Measurements from ENCODE around the gene C16orf96.

DNA sequence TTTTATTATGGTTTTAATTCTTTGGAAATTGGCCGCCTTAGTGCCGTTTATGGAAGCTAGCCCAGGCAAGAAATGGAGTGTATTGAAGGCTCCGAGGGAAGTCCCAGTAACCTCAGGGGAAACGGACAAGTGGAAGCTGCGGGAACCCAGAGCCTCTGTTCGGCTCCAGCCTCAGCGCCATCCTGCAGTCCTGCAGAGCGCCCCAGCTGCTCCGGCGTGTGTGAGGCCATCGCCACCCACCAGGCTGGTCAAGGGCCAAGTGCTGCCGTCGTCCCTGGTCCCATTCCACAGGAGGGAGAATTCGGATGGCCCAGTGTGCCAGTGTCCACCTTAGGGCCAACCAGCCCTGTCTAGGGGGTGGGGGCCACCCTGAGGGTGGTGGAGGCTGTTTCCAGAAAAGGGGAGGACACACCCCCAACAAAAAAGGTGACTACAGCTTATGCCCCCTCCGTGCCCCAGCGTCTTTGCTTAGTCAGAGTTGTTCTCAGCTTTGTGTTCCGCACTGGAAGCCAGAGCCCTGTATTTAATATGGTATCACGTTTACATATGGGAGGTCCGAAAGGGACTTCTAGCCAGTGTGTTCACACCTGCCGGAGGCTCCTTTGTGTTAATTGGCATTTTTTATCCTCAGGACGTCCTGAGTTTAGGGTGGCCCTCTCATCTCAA is 81.5 kb downstream of the C16orf96 start:
- TF ChIP-seq, protein P1, sequence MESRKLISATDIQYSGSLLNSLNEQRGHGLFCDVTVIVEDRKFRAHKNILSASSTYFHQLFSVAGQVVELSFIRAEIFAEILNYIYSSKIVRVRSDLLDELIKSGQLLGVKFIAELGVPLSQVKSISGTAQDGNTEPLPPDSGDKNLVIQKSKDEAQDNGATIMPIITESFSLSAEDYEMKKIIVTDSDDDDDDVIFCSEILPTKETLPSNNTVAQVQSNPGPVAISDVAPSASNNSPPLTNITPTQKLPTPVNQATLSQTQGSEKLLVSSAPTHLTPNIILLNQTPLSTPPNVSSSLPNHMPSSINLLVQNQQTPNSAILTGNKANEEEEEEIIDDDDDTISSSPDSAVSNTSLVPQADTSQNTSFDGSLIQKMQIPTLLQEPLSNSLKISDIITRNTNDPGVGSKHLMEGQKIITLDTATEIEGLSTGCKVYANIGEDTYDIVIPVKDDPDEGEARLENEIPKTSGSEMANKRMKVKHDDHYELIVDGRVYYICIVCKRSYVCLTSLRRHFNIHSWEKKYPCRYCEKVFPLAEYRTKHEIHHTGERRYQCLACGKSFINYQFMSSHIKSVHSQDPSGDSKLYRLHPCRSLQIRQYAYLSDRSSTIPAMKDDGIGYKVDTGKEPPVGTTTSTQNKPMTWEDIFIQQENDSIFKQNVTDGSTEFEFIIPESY (IDR thresholded peaks at IDR 0.05; ENCODE audit: extremely low read depth, insufficient replicate concordance, low read length), result no peak
- TF ChIP-seq POLR2AphosphoS5 (IDR thresholded peaks at IDR 0.05; ENCODE audit: low read depth, low read length) (no peak), EZH2phosphoT487 (IDR thresholded peaks at IDR 0.05; ENCODE audit: borderline replicate concordance) (no peak), EZH2 (IDR thresholded peaks at IDR 0.05) (no peak), RAD21 (IDR thresholded peaks at IDR 0.05; ENCODE audit: low read depth) (no peak), CEBPB (IDR thresholded peaks at IDR 0.05; ENCODE audit: low read depth) (no peak), YY1 (IDR thresholded peaks at IDR 0.05; ENCODE audit: extremely low read depth, insufficient replicate concordance, low read depth, low read length) (no peak), POLR2A (IDR thresholded peaks at IDR 0.05; ENCODE audit: borderline replicate concordance, extremely low read depth, insufficient read depth, insufficient read length) (no peak), CBX3 (IDR thresholded peaks at IDR 0.05; ENCODE audit: low read depth) (no peak), SP1 (IDR thresholded peaks at IDR 0.05; ENCODE audit: low read depth) (no peak), ZNF274 (IDR thresholded peaks at IDR 0.05; ENCODE audit: low read depth, low read length) (no peak), EGR1 (IDR thresholded peaks at IDR 0.05; ENCODE audit: low read depth) (no peak)
- TF ChIP-seq, protein P2, sequence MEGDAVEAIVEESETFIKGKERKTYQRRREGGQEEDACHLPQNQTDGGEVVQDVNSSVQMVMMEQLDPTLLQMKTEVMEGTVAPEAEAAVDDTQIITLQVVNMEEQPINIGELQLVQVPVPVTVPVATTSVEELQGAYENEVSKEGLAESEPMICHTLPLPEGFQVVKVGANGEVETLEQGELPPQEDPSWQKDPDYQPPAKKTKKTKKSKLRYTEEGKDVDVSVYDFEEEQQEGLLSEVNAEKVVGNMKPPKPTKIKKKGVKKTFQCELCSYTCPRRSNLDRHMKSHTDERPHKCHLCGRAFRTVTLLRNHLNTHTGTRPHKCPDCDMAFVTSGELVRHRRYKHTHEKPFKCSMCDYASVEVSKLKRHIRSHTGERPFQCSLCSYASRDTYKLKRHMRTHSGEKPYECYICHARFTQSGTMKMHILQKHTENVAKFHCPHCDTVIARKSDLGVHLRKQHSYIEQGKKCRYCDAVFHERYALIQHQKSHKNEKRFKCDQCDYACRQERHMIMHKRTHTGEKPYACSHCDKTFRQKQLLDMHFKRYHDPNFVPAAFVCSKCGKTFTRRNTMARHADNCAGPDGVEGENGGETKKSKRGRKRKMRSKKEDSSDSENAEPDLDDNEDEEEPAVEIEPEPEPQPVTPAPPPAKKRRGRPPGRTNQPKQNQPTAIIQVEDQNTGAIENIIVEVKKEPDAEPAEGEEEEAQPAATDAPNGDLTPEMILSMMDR (IDR thresholded peaks at IDR 0.05 in 2 of 3, conservative IDR thresholded peaks at IDR 0.05 in 1 of 3; ENCODE audit: borderline replicate concordance in 1 of 3, insufficient read depth in 1 of 3, low read depth in 2 of 3, low read length in 2 of 3), result no peak
- TF ChIP-seq, protein P3, sequence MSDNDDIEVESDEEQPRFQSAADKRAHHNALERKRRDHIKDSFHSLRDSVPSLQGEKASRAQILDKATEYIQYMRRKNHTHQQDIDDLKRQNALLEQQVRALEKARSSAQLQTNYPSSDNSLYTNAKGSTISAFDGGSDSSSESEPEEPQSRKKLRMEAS (IDR thresholded peaks at IDR 0.05), result no peak
